GM21737 (cell line): ENCODE measurements around the gene EPOP.
A peak's percentile ranks its signal among the peaks of the same experiment; 100 is the strongest.

Source experiments
- ATAC-seq: cut with Tn5 transposase; IDR thresholded peaks from one replicate; pipeline ENCODE4 v1.9.1; 2021; ENCODE audit warnings: mild to moderate bottlenecking, moderate library complexity; ENCODE audit not compliant: unreplicated experiment

EPOP gene

GRCh38 chr17:38706505-38707216 is 31.9 kb upstream of the EPOP start:
- ATAC-seq: no peak

- no peak for ATAC-seq
Measured at GRCh38 chr17:38705803-38706504, 31.2 kb upstream of the EPOP start.

GRCh38 chr17:38705523-38705802 is 30.7 kb upstream of the EPOP start:
- ATAC-seq: no peak

GRCh38 chr17:38704606-38705522 is 30.1 kb upstream of the EPOP start, which contains the start of gene MLLT6:
TSS of gene MLLT6 (plus strand) at chr17:38705273. CDS start at chr17:38705633, 360 bp downstream.
- no peak for ATAC-seq

- ATAC-seq: peak; percentile 31
Measured at GRCh38 chr17:38703742-38704605, 29.2 kb upstream of the EPOP start.

GRCh38 chr17:38702916-38703741 is 28.4 kb upstream of the EPOP start:
- no peak for ATAC-seq

GRCh38 chr17:38702166-38702915 is 27.6 kb upstream of the EPOP start:
- ATAC-seq: peak; percentile 32

GRCh38 chr17:38701504-38702165 is 26.9 kb upstream of the EPOP start:
- no peak for ATAC-seq

GRCh38 chr17:38698760-38699159 is 24.0 kb upstream of the EPOP start:
- ATAC-seq: no peak

- ATAC-seq: no peak
Measured at GRCh38 chr17:38697061-38697820, 22.5 kb upstream of the EPOP start.

GRCh38 chr17:38693700-38694329 is 19.1 kb upstream of the EPOP start:
- ATAC-seq: no peak

GRCh38 chr17:38691154-38691553 is 16.4 kb upstream of the EPOP start:
- ATAC-seq: no peak

- no peak for ATAC-seq
Measured at GRCh38 chr17:38690386-38690785, 15.6 kb upstream of the EPOP start.

GRCh38 chr17:38687286-38687685 is 12.5 kb upstream of the EPOP start:
- no peak for ATAC-seq

- ATAC-seq: no peak
Measured at GRCh38 chr17:38685491-38685890, 10.7 kb upstream of the EPOP start.

- ATAC-seq: no peak
Measured at GRCh38 chr17:38681096-38681495, 6.3 kb upstream of the EPOP start.

- ATAC-seq: no peak
Measured at GRCh38 chr17:38677819-38678218, 3.1 kb upstream of the EPOP start.
